Astrocyte of the spinal cord (primary cell): ENCODE results near the gene DCAF8.

Experiments used
- DNase-seq: peaks from one replicate; pipeline ENCODE4 v3.0.0; 2011; ENCODE audit warnings: low read depth, low spot score
- H3K4me3 ChIP-seq: 2 replicates; pipeline ENCODE4 v1.5.1; 2011; ENCODE audit warnings: low read depth, mild to moderate bottlenecking, low read length, moderate library complexity
- CTCF ChIP-seq: IDR thresholded peaks from 2 replicates; pipeline ENCODE4 v1.5.1; 2012; ENCODE audit warnings: low read depth, mild to moderate bottlenecking, low read length, inconsistent platforms
- in situ Hi-C: cut with HindIII; loops from 2 replicates; pipeline ENCODE4 v1.10.0; 2017; ENCODE audit warnings: low sequenced_read_pairs

DCAF8 gene

GRCh38 chr1:160196143-160196542 lies 66.2 kb downstream of the DCAF8 start:
- no peak for DNase-seq
- in situ Hi-C loops = no loop called here
- no peak for TF ChIP-seq CTCF
- no peak overlapping the region for H3K4me3 ChIP-seq

- no peak overlapping the region for H3K4me3 ChIP-seq
- no peak for TF ChIP-seq CTCF
- in situ Hi-C loops = no loop called here
- no peak for DNase-seq
Measured at GRCh38 chr1:160194737-160195059, 67.7 kb downstream of the DCAF8 start.

GRCh38 chr1:160193832-160194736 lies 68.3 kb downstream of the DCAF8 start:
- DNase-seq = no peak
- in situ Hi-C loops = no loop called here
- no peak for TF ChIP-seq CTCF
- no peak overlapping the region for H3K4me3 ChIP-seq

- TF ChIP-seq CTCF = peak; percentile 94
- DNase-seq = peak; percentile 83
- in situ Hi-C loops = no loop called here
- no peak overlapping the region for H3K4me3 ChIP-seq
Measured at GRCh38 chr1:160193091-160193819, 69.1 kb downstream of the DCAF8 start.

GRCh38 chr1:160192234-160192633 lies 70.1 kb downstream of the DCAF8 start:
- DNase-seq = no peak
- in situ Hi-C loops = no loop called here
- no peak for TF ChIP-seq CTCF
- no peak overlapping the region for H3K4me3 ChIP-seq

- TF ChIP-seq CTCF = no peak
- in situ Hi-C loops = no loop called here
- DNase-seq = no peak
- no peak overlapping the region for H3K4me3 ChIP-seq
Measured at GRCh38 chr1:160191756-160192155, 70.6 kb downstream of the DCAF8 start.
